GM18907 (cell line): ENCODE measurements around the gene TRIP4.
A peak's percentile ranks its signal among the peaks of the same experiment; 100 is the strongest.
"Not testable (repeated sequence)": the region's sequence is repeated elsewhere in the genome, so short reads cannot be mapped to it uniquely, and the experiment has no call there.

ENCODE experiments used
- ATAC-seq: cut with Tn5 transposase; IDR thresholded peaks from one replicate; pipeline ENCODE4 v1.9.1; 2021; ENCODE audit warnings: mild to moderate bottlenecking, moderate library complexity; ENCODE audit not compliant: unreplicated experiment

Gene TRIP4

GRCh38 chr15:64387562-64388168 lies at the start of gene TRIP4:
Gene TRIP4, plus strand, starts transcription at chr15:64387836. Its CDS starts 28 bp downstream, at chr15:64387864.
- peak; percentile 95 for ATAC-seq

GRCh38 chr15:64340355-64340754 lies 47.3 kb upstream of the TRIP4 start:
- no peak for ATAC-seq

GRCh38 chr15:64341961-64342360 lies 45.7 kb upstream of the TRIP4 start:
- no peak for ATAC-seq

- ATAC-seq = no peak
Observed at GRCh38 chr15:64343222-64343621, 44.4 kb upstream of the TRIP4 start.

- no peak for ATAC-seq
Observed at GRCh38 chr15:64343841-64344240, 43.8 kb upstream of the TRIP4 start.

- ATAC-seq = no peak
Observed at GRCh38 chr15:64344651-64345294, 42.9 kb upstream of the TRIP4 start.

GRCh38 chr15:64346242-64346641 lies 41.4 kb upstream of the TRIP4 start:
- not testable (repeated sequence) for ATAC-seq

GRCh38 chr15:64348455-64348854 lies 39.2 kb upstream of the TRIP4 start:
- ATAC-seq = no peak

- ATAC-seq = no peak
Observed at GRCh38 chr15:64349375-64349774, 38.3 kb upstream of the TRIP4 start.

- ATAC-seq = no peak
Observed at GRCh38 chr15:64351265-64351664, 36.4 kb upstream of the TRIP4 start.

GRCh38 chr15:64354688-64355344 lies 32.8 kb upstream of the TRIP4 start:
- no peak for ATAC-seq

GRCh38 chr15:64355348-64355943 lies 32.2 kb upstream of the TRIP4 start:
- peak; percentile 26 for ATAC-seq

GRCh38 chr15:64355944-64356709 lies 31.5 kb upstream of the TRIP4 start, which contains the start of gene CSNK1G1:
Gene CSNK1G1, minus strand, starts transcription at chr15:64356173. Its CDS starts 55,674 bp downstream, at chr15:64300499.
- ATAC-seq = peak; percentile 94

- no peak for ATAC-seq
Observed at GRCh38 chr15:64356710-64357040, 31.0 kb upstream of the TRIP4 start.

GRCh38 chr15:64361259-64361658 lies 26.4 kb upstream of the TRIP4 start:
- ATAC-seq = no peak

GRCh38 chr15:64369078-64369607 lies 18.5 kb upstream of the TRIP4 start:
- no peak for ATAC-seq

- ATAC-seq = not testable (repeated sequence)
Observed at GRCh38 chr15:64371383-64371782, 16.3 kb upstream of the TRIP4 start.

- no peak for ATAC-seq
Observed at GRCh38 chr15:64373360-64373759, 14.3 kb upstream of the TRIP4 start.

GRCh38 chr15:64379216-64379960 lies 8.2 kb upstream of the TRIP4 start:
- no peak for ATAC-seq
